DOHH2 (cell line): Measurements from ENCODE around the gene SPINT1.

ENCODE experiments used
- H3F3A ChIP-seq: fragments of 200-600 bp; sonication (generic), shearing (Covaris generic); 2 replicates; pipeline ENCODE4 v1.6.0; 2016; ENCODE audit warnings: antibody characterized with exemption, mild to moderate bottlenecking; ENCODE audit not compliant: control insufficient read depth, insufficient read depth
- H3K27ac ChIP-seq: fragments of 200-600 bp; sonication (generic); 2 replicates; pipeline ENCODE4 v1.5.1; 2014; ENCODE audit warnings: low read depth, mild to moderate bottlenecking, low read length, moderate library complexity
- H3K27me3 ChIP-seq: fragments of 200-600 bp; sonication (generic); 2 replicates; pipeline ENCODE4 v1.6.1; 2014; ENCODE audit warnings: mild to moderate bottlenecking, low read length, mixed read lengths; ENCODE audit not compliant: control insufficient read depth
- H3K36me3 ChIP-seq: fragments of 200-600 bp; sonication (generic); 2 replicates; pipeline ENCODE4 v1.6.1; 2014; ENCODE audit warnings: mild to moderate bottlenecking, low read length, moderate library complexity, mixed read lengths; ENCODE audit not compliant: control insufficient read depth
- H3K4me1 ChIP-seq: fragments of 200-600 bp; sonication (generic); 2 replicates; pipeline ENCODE4 v1.6.1; 2014; ENCODE audit warnings: mild to moderate bottlenecking, low read length, mixed read lengths; ENCODE audit not compliant: control insufficient read depth
- H3K4me2 ChIP-seq: fragments of 200-600 bp; sonication (generic); 2 replicates; pipeline ENCODE4 v1.6.0; 2014; ENCODE audit warnings: mild to moderate bottlenecking, low read length, moderate library complexity
- H3K4me3 ChIP-seq: fragments of 200-600 bp; sonication (generic); 2 replicates; pipeline ENCODE4 v1.5.1; 2014; ENCODE audit warnings: mild to moderate bottlenecking, low read length, mixed read lengths
- H3K79me2 ChIP-seq: fragments of 200-600 bp; sonication (generic); 2 replicates; pipeline ENCODE4 v1.6.1; 2014; ENCODE audit warnings: mild to moderate bottlenecking, low read length, mixed read lengths; ENCODE audit not compliant: control insufficient read depth
- H3K9me2 ChIP-seq: fragments of 200-600 bp; sonication (generic); replicated peaks from 2 replicates; pipeline ENCODE4 v1.6.1; 2014; ENCODE audit warnings: mild to moderate bottlenecking, low read length, mixed read lengths; ENCODE audit not compliant: control insufficient read depth
- H3K9me3 ChIP-seq: fragments of 200-600 bp; sonication (generic); 2 replicates; pipeline ENCODE4 v1.6.1; 2014; ENCODE audit warnings: antibody characterized with exemption, low read length, mixed read lengths; ENCODE audit not compliant: control insufficient read depth, insufficient read depth
- H4K20me1 ChIP-seq: fragments of 200-600 bp; sonication (generic); 2 replicates; pipeline ENCODE4 v1.6.0; 2014; ENCODE audit warnings: low read depth, mild to moderate bottlenecking, antibody characterized with exemption, low read length, moderate library complexity; ENCODE audit not compliant: control insufficient read depth, insufficient read depth
- CTCF ChIP-seq: fragments of 200-600 bp; sonication (generic); IDR thresholded peaks from one replicate; pipeline ENCODE4 v1.5.1; 2014; ENCODE audit warnings: antibody characterized with exemption, mild to moderate bottlenecking, low read depth, low read length; ENCODE audit not compliant: poor library complexity, severe bottlenecking
- EZH2phosphoT487 ChIP-seq: fragments of 200-600 bp; sonication (generic); IDR thresholded peaks from 2 replicates; pipeline ENCODE4 v1.6.1; 2017; ENCODE audit warnings: borderline replicate concordance, mild to moderate bottlenecking, antibody characterized with exemption, low read length, moderate library complexity, mixed read lengths

SPINT1 gene, protein sequence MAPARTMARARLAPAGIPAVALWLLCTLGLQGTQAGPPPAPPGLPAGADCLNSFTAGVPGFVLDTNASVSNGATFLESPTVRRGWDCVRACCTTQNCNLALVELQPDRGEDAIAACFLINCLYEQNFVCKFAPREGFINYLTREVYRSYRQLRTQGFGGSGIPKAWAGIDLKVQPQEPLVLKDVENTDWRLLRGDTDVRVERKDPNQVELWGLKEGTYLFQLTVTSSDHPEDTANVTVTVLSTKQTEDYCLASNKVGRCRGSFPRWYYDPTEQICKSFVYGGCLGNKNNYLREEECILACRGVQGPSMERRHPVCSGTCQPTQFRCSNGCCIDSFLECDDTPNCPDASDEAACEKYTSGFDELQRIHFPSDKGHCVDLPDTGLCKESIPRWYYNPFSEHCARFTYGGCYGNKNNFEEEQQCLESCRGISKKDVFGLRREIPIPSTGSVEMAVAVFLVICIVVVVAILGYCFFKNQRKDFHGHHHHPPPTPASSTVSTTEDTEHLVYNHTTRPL

GRCh38 chr15:40843885-40844695 is at the start of gene SPINT1:
Gene SPINT1, plus strand, starts transcription at chr15:40844048. Its CDS starts 507 bp downstream, at chr15:40844555.
- H3K27ac ChIP-seq: no peak within 1 kb of the TSS

GRCh38 chr15:40796041-40796440 is 47.8 kb upstream of the SPINT1 start:
- H3K79me2 ChIP-seq: peaks cover 20% of the 10 kb centered on the region
- TF ChIP-seq EZH2phosphoT487 (no peak), CTCF (no peak)
- H4K20me1 ChIP-seq: 0 out of 2 replicates have a peak, but pooled peaks cover 4% of the 10 kb centered on the region
- H3K9me2 ChIP-seq: no peaks in the 10 kb centered on the region
- H3K4me1 ChIP-seq: no peaks in the 10 kb centered on the region
- no peaks in the 10 kb centered on the region for H3K9me3 ChIP-seq
- no peak overlapping the region for H3K27ac ChIP-seq
- H3F3A ChIP-seq: 0 out of 2 replicates have a peak, but pooled peaks cover 3% of the 10 kb centered on the region
- no peak overlapping the region for H3K4me2 ChIP-seq
- 0 out of 2 replicates have a peak, but pooled peaks cover 2% of the 10 kb centered on the region for H3K36me3 ChIP-seq
- no peak overlapping the region for H3K4me3 ChIP-seq
- H3K27me3 ChIP-seq: no peaks in the 10 kb centered on the region

More at GRCh38 chr15:40843885-40844695, at the start of gene SPINT1:
- peaks cover 47% of the 10 kb centered on the region for H3K4me1 ChIP-seq
- peaks cover 11% of the 10 kb centered on the region for H3K27me3 ChIP-seq
- TF ChIP-seq CTCF: no peak
- TF ChIP-seq EZH2phosphoT487: no peak
- peak within 1 kb of the TSS; percentile 79 for H3K4me3 ChIP-seq
- no peaks in the 10 kb centered on the region for H3K9me3 ChIP-seq
- H3F3A ChIP-seq: peaks cover 3% of the 10 kb centered on the region
- peaks cover 4% of the 10 kb centered on the region; the same call in 1 of the 2 replicates for H3K79me2 ChIP-seq
- no peaks in the 10 kb centered on the region for H3K36me3 ChIP-seq
- H3K9me2 ChIP-seq: no peaks in the 10 kb centered on the region
- peak within 1 kb of the TSS; percentile 71 for H3K4me2 ChIP-seq
- no peaks in the 10 kb centered on the region for H4K20me1 ChIP-seq

GRCh38 chr15:40796512-40796911 is 47.3 kb upstream of the SPINT1 start:
- no peaks in the 10 kb centered on the region for H3K27me3 ChIP-seq
- no peaks in the 10 kb centered on the region for H3K9me3 ChIP-seq
- peaks cover 20% of the 10 kb centered on the region for H3K79me2 ChIP-seq
- no peaks in the 10 kb centered on the region for H3K9me2 ChIP-seq
- no peak overlapping the region for H3K4me2 ChIP-seq
- H3K4me1 ChIP-seq: no peaks in the 10 kb centered on the region
- 0 out of 2 replicates have a peak, but pooled peaks cover 3% of the 10 kb centered on the region for H3F3A ChIP-seq
- 0 out of 2 replicates have a peak, but pooled peaks cover 4% of the 10 kb centered on the region for H4K20me1 ChIP-seq
- H3K27ac ChIP-seq: no peak overlapping the region
- no peak overlapping the region for H3K4me3 ChIP-seq
- TF ChIP-seq CTCF (no peak), EZH2phosphoT487 (no peak)
- 0 out of 2 replicates have a peak, but pooled peaks cover 2% of the 10 kb centered on the region for H3K36me3 ChIP-seq
